ENCODE results near the gene TRIM7.
"Not testable (repeated sequence)": the region's sequence is repeated elsewhere in the genome, so short reads cannot be mapped to it uniquely, and the experiment has no call there.

DNA sequence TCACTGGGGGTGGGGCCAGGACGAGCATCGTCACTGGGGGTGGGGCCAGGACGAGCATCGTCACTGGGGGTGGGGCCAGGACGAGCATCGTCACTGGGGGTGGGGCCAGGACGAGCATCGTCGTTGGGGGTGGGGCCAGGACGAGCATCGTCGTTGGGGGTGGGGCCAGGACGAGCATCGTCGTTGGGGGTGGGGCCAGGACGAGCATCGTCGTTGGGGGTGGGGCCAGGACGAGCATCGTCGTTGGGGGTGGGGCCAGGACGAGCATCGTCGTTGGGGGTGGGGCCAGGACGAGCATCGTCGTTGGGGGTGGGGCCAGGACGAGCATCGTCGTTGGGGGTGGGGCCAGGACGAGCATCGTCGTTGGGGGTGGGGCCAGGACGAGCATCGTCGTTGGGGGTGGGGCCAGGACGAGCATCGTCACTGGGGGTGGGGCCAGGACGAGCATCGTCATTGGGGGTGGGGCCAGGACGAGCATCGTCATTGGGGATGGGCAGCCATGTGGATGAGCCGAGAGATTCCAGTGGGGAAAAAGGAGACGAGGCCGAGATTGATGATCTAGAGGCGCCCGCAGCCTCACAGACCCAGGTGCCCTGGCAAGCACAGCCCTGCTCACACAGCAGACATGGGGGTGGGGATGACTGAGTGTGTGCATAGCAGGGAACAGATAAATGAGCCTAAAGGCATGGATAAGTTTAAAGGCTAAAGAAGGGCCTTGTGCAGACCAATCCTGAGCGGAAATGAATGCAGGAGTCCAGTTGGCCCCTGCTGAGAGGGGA, 44.1 kb downstream of the TRIM7 start:
- not testable (repeated sequence) for TF ChIP-seq EP300 (IDR thresholded peaks at IDR 0.05)
- TF ChIP-seq, protein P1, sequence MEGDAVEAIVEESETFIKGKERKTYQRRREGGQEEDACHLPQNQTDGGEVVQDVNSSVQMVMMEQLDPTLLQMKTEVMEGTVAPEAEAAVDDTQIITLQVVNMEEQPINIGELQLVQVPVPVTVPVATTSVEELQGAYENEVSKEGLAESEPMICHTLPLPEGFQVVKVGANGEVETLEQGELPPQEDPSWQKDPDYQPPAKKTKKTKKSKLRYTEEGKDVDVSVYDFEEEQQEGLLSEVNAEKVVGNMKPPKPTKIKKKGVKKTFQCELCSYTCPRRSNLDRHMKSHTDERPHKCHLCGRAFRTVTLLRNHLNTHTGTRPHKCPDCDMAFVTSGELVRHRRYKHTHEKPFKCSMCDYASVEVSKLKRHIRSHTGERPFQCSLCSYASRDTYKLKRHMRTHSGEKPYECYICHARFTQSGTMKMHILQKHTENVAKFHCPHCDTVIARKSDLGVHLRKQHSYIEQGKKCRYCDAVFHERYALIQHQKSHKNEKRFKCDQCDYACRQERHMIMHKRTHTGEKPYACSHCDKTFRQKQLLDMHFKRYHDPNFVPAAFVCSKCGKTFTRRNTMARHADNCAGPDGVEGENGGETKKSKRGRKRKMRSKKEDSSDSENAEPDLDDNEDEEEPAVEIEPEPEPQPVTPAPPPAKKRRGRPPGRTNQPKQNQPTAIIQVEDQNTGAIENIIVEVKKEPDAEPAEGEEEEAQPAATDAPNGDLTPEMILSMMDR (IDR thresholded peaks at IDR 0.05), result not testable (repeated sequence)

Data from stomach (tissue), 4 donors.